ENCODE results near the gene ADGRA1.

DNA sequence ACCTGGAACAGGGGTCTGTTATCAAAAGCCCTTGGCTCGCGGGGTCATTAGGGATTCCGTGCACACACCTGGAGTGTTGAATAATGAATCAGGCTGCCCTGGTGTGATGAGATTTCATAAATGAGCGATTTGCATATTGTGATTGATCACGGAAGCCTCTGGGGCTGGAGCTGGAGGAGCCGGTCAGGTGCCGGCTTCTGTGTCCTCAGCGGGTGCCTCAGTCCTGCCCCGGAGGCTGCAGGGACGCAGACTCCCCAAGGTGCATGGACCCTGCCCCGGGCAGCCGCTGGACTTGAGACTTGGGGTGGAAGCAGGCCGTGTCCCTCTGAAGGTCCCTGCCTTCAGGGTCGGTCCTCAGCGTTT, 47.9 kb upstream of the ADGRA1 start:
- TF ChIP-seq, protein P1, sequence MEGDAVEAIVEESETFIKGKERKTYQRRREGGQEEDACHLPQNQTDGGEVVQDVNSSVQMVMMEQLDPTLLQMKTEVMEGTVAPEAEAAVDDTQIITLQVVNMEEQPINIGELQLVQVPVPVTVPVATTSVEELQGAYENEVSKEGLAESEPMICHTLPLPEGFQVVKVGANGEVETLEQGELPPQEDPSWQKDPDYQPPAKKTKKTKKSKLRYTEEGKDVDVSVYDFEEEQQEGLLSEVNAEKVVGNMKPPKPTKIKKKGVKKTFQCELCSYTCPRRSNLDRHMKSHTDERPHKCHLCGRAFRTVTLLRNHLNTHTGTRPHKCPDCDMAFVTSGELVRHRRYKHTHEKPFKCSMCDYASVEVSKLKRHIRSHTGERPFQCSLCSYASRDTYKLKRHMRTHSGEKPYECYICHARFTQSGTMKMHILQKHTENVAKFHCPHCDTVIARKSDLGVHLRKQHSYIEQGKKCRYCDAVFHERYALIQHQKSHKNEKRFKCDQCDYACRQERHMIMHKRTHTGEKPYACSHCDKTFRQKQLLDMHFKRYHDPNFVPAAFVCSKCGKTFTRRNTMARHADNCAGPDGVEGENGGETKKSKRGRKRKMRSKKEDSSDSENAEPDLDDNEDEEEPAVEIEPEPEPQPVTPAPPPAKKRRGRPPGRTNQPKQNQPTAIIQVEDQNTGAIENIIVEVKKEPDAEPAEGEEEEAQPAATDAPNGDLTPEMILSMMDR (IDR thresholded peaks at IDR 0.05; ENCODE audit: extremely low read depth in 1 of 2, insufficient read depth in 1 of 2, low read depth in 1 of 2, low read length in 2 of 2): no peak
- TF ChIP-seq EZH2 (IDR thresholded peaks at IDR 0.05; ENCODE audit: borderline replicate concordance, low read depth, low read length, severe bottlenecking) (no peak), POLR2AphosphoS5 (IDR thresholded peaks at IDR 0.05; ENCODE audit: insufficient read depth, low read depth, low read length) (no peak), POLR2A (IDR thresholded peaks at IDR 0.05; ENCODE audit: low read depth, low read length) (no peak), MYC (IDR thresholded peaks at IDR 0.05; ENCODE audit: low read depth, low read length) (no peak), JUN (IDR thresholded peaks at IDR 0.05; ENCODE audit: borderline replicate concordance, insufficient read depth, insufficient read length, low read depth) (no peak), FOS (IDR thresholded peaks at IDR 0.05; ENCODE audit: borderline replicate concordance, insufficient read depth, low read length) (no peak), GATA2 (IDR thresholded peaks at IDR 0.05; ENCODE audit: insufficient read depth, insufficient read length, low read depth, low read length) (no peak)
- TF ChIP-seq, protein P2, sequence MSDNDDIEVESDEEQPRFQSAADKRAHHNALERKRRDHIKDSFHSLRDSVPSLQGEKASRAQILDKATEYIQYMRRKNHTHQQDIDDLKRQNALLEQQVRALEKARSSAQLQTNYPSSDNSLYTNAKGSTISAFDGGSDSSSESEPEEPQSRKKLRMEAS (IDR thresholded peaks at IDR 0.05; ENCODE audit: insufficient read depth, insufficient read length): no peak
